HepG2 (cell line): ENCODE results near the gene CDC42EP1. TPM values are rescaled to one million over a fixed set of nuclear protein-coding genes. Genes with fewer than 3 reads are reported as not detected.

Experiments used
- AGO2 ChIP-seq: fragments of 200-400 bp; formaldehyde crosslinking; optimal IDR thresholded peaks from 2 replicates; pipeline ENCODE3; 2017; ENCODE audit warnings: mild to moderate bottlenecking, low read depth, low read length, moderate library complexity
- FOXC1 ChIP-seq: sonication (generic); formaldehyde crosslinking; IDR thresholded peaks from 2 replicates; pipeline ENCODE4 v1.8.0; 2022; ENCODE audit warnings: mild to moderate bottlenecking, missing genetic modification reagents, borderline replicate concordance
- GLMP ChIP-seq: sonication (generic); formaldehyde crosslinking; IDR thresholded peaks from 2 replicates; pipeline ENCODE4 v1.9.0; 2021; ENCODE audit warnings: missing genetic modification reagents, mild to moderate bottlenecking, borderline replicate concordance
- HNF4A ChIP-seq: sonication (generic); formaldehyde crosslinking; IDR thresholded peaks from 2 replicates; pipeline ENCODE4 v1.4.0; 2020; ENCODE audit warnings: missing genetic modification reagents
- IRF9 ChIP-seq: sonication (generic); formaldehyde crosslinking; IDR thresholded peaks from 2 replicates; pipeline ENCODE4 v1.8.0; 2022; ENCODE audit warnings: missing genetic modification reagents, mild to moderate bottlenecking, borderline replicate concordance
- IRX3 ChIP-seq: sonication (generic); formaldehyde crosslinking; IDR thresholded peaks from 2 replicates; pipeline ENCODE4 v1.8.1; 2023; ENCODE audit warnings: mild to moderate bottlenecking, low read depth, missing genetic modification reagents, borderline replicate concordance
- MXD3 ChIP-seq: IDR thresholded peaks from 2 replicates; pipeline ENCODE4 v1.6.1; 2016; ENCODE audit warnings: mild to moderate bottlenecking, missing biosample characterization, missing genetic modification reagents
- REPIN1 ChIP-seq: sonication (generic); formaldehyde crosslinking; IDR thresholded peaks from 2 replicates; pipeline ENCODE4 v1.8.0; 2022; ENCODE audit warnings: missing genetic modification reagents, low read depth, mild to moderate bottlenecking, borderline replicate concordance
- SALL2 ChIP-seq: sonication (generic); formaldehyde crosslinking; IDR thresholded peaks from 2 replicates; pipeline ENCODE4 v1.8.1; 2023; ENCODE audit warnings: mild to moderate bottlenecking, missing genetic modification reagents, inconsistent platforms
- SOX6 ChIP-seq, 2 experiments: fragments of 450-650 bp in 1 of 2; sonication (generic) in 1 of 2; formaldehyde crosslinking in 1 of 2; IDR thresholded peaks; 2 replicates each; pipeline versions ENCODE4 v1.4.0 to v1.6.1; 2017 to 2020; ENCODE audit warnings: antibody characterized with exemption in 1 of 2, mild to moderate bottlenecking in 1 of 2, missing genetic modification reagents in 1 of 2
- TERF1 ChIP-seq: sonication (generic); formaldehyde crosslinking; IDR thresholded peaks from 2 replicates; pipeline ENCODE4 v1.8.0; 2022; ENCODE audit warnings: mild to moderate bottlenecking, missing genetic modification reagents, moderate library complexity
- TFAP4 ChIP-seq: sonication (generic); IDR thresholded peaks from 2 replicates; pipeline ENCODE4 v1.6.1; 2016; ENCODE audit warnings: low read depth, borderline replicate concordance
- ZBTB37 ChIP-seq: sonication (generic); formaldehyde crosslinking; IDR thresholded peaks from 2 replicates; pipeline ENCODE4 v1.4.0; 2020; ENCODE audit warnings: mild to moderate bottlenecking, missing genetic modification reagents
- ZC3H13 ChIP-seq: sonication (generic); formaldehyde crosslinking; IDR thresholded peaks from 2 replicates; pipeline ENCODE4 v1.8.1; 2023; ENCODE audit warnings: mild to moderate bottlenecking, missing genetic modification reagents, moderate library complexity
- ZNF354B ChIP-seq: sonication (generic); formaldehyde crosslinking; IDR thresholded peaks from 2 replicates; pipeline ENCODE4 v1.8.0; 2022; ENCODE audit warnings: mild to moderate bottlenecking, missing genetic modification reagents
- ZNF414 ChIP-seq: sonication (generic); formaldehyde crosslinking; IDR thresholded peaks from 2 replicates; pipeline ENCODE4 v1.5.0; 2020; ENCODE audit warnings: missing genetic modification reagents
- ZNF468 ChIP-seq: sonication (generic); formaldehyde crosslinking; IDR thresholded peaks from 2 replicates; pipeline ENCODE4 v1.8.0; 2022; ENCODE audit warnings: mild to moderate bottlenecking, moderate library complexity, missing genetic modification reagents
- ZNF572 ChIP-seq: sonication (generic); formaldehyde crosslinking; IDR thresholded peaks from 2 replicates; pipeline ENCODE4 v1.5.1; 2020; ENCODE audit warnings: mild to moderate bottlenecking, missing genetic modification reagents
- ZNF746 ChIP-seq: sonication (generic); formaldehyde crosslinking; IDR thresholded peaks from 2 replicates; pipeline ENCODE4 v1.8.0; 2022; ENCODE audit warnings: mild to moderate bottlenecking, missing genetic modification reagents
- ZNF761 ChIP-seq: sonication (generic); formaldehyde crosslinking; conservative IDR thresholded peaks from 2 replicates; pipeline ENCODE4 v1.4.0; 2020; ENCODE audit warnings: mild to moderate bottlenecking, missing genetic modification reagents
- ZSCAN21 ChIP-seq: sonication (generic); formaldehyde crosslinking; IDR thresholded peaks from 2 replicates; pipeline ENCODE4 v1.8.0; 2022; ENCODE audit warnings: mild to moderate bottlenecking, missing genetic modification reagents, moderate library complexity, borderline replicate concordance
- polyA plus RNA-seq, 8 experiments: library from polyadenylated mRNA; depleted of rRNA in 3 of 8; stranded (reverse) in 7 of 8; unstranded in 1 of 8; fragments of >200 nt; fragmentation: Illumina TruSeq in 4 of 8; extraction: Trizol in 4 of 8; gene quantifications; 2 replicates each; pipeline versions ENCODE4 v1.2.1 to v1.2.3, GENCODE V29; 2011 to 2016; ENCODE audit warnings: low read depth in 4 of 8, missing spikeins in 1 of 8, mixed read lengths in 1 of 8; ENCODE audit not compliant: insufficient read depth in 1 of 8
- total RNA-seq, 5 experiments: library from RNA; depleted of rRNA; stranded (reverse); fragments of >200 nt; fragmentation: Illumina TruSeq; extraction: Trizol; gene quantifications; 2 replicates each; pipeline ENCODE4 v1.2.3, GENCODE V29; 2016; ENCODE audit warnings: low read depth in 1 of 5

The CDC42EP1 gene
- total and polyA plus RNA-seq, 2 of the 13 experiments (the other 11 are each of a cell fraction or from before 2014, with no cell fraction given), result 17.1 to 29.5 TPM

- peak; percentile 42; the same call in 1 of the 2 replicates for TF ChIP-seq MXD3
- peak; percentile 71 for TF ChIP-seq HNF4A (CRISPR knock-in tag)
- TF ChIP-seq ZSCAN21 (CRISPR knock-in tag), result peak; percentile 90
- no peak for TF ChIP-seq ZNF468 (CRISPR knock-in tag)
- TF ChIP-seq ZNF761 (CRISPR knock-in tag), result 0 out of 2 replicates have a peak, but pooled peaks have one; percentile 55
- no peak for TF ChIP-seq ZNF414
- peak; percentile 73 for TF ChIP-seq SALL2
- no peak for TF ChIP-seq GLMP (CRISPR knock-in tag)
- TF ChIP-seq IRF9, result 0 out of 2 replicates have a peak, but pooled peaks have one; percentile 11
- 0 out of 2 replicates have a peak, but pooled peaks have one; percentile 6 for TF ChIP-seq FOXC1
- TF ChIP-seq ZNF746 (CRISPR knock-in tag), result peak; percentile 82
- peak; percentile 76 for TF ChIP-seq REPIN1
- TF ChIP-seq ZNF572 (CRISPR knock-in tag), result no peak
- no peak for TF ChIP-seq ZBTB37 (CRISPR knock-in tag)
- peak; percentile 37; the same call in 1 of the 2 replicates for TF ChIP-seq TFAP4
- 0 out of 2 replicates have a peak, but pooled peaks have one; percentile 62 for TF ChIP-seq ZNF354B (CRISPR knock-in tag)
- peak; percentile 86 for TF ChIP-seq AGO2
- 0 out of 2 replicates have a peak, but pooled peaks have one; percentile 38 for TF ChIP-seq TERF1 (CRISPR knock-in tag)
- no peak for TF ChIP-seq SOX6 (IDR thresholded peaks at IDR 0.05)
- TF ChIP-seq SOX6 (CRISPR knock-in tag; IDR thresholded peaks at IDR 0.05), result peak; percentile 63
- TF ChIP-seq IRX3, result peak; percentile 85; the same call in 1 of the 2 replicates
- TF ChIP-seq ZC3H13 (CRISPR knock-in tag), result no peak
These were observed 9.8 kb downstream of the CDC42EP1 start (continued) for GRCh38 chr22:37569921-37570660.
